Stimulated activated CD8-positive, alpha-beta memory T cell treated with anti-CD3 and anti-CD28 coated beads, Interleukin-15, amount 100 ng/mL, for 4 hours (primary cell): ENCODE results near the gene RASSF10.

Source experiments
- DNase-seq, 2 donors: peaks; one replicate each; pipeline ENCODE4 v3.0.0-alpha.2; 2020; ENCODE audit warnings: low read depth in 2 of 2

The RASSF10 gene

DNA sequence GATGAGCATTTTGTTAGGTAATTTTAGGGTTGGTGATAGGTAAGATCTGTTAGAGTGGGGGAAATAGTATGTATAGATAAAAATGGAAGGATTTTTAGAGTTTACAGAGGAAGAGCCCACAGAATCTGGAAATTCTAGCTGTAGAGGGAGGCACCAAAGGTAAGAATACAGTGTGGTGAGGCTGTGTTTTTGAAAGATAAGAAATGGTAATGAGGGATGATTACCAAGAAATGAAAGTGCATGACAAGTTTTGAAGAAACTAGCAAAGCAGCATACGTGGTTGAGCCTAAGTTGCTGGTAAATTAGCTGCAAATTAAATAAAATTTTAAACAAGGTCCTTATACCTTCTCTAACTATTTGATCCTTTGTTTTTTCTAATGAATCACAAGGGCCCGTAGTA lies 14.6 kb upstream of the RASSF10 start:
- no peak for DNase-seq

DNA sequence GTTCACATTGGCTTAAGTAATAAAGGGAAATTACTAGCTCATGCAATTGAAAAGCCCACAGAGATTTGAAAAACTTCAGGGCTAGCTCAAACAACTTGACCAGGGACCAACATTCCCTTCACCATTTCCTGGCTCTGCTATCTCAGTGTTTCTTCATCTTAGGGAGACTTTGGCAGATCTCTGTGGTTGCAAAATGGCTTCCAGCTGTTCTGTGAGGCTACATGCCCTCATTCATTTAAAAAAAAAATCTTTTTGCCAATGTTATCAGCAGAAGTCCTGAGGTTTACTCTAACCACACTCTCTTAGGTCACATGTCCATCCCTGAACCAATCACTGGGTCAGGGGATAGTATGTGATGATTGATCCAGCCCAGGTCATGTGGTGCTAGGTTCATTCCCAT lies 13.9 kb upstream of the RASSF10 start:
- DNase-seq = no peak

GRCh38 chr11:12995823-12996222 lies 13.3 kb upstream of the RASSF10 start:
- no peak for DNase-seq

DNA sequence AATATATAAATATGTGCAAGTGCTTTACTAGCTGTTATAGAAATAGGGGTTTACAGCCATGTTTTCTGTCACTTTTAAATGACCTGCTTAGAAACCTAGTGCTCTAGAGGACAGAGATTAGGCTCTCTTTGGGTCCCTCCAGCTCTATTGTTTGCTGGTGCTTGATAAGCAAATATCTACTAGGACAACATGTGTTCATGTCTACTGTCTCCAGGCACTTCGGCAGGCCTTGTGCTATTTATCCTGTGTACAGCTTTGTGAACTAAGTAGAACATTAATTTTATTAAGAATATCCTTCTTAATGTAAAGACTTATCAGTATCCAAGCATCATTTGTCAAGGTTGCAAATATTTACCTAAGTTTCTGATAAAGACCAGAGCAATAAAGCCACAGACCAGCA lies 11.9 kb upstream of the RASSF10 start:
- no peak for DNase-seq

DNA sequence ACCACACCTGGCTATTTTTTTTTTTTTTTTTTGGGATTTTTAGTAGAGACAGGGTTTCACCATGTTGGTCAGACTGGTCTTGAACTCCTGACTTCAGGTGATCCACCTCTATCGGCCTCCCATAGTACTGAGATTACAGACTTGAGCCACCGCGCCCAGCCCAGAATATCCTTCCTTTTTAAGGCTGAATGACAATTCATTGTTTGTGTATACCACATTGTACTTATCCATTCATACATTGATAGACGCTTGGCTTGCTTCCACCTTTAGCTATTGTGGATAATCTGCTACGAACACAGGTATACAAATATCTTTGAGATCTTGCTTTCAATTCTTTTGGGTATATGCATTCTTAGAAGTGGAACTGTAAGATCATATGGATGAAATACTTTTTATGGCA lies 10.8 kb upstream of the RASSF10 start:
- DNase-seq = no peak

GRCh38 chr11:12999597-12999996 lies 9.5 kb upstream of the RASSF10 start:
- no peak for DNase-seq

DNA sequence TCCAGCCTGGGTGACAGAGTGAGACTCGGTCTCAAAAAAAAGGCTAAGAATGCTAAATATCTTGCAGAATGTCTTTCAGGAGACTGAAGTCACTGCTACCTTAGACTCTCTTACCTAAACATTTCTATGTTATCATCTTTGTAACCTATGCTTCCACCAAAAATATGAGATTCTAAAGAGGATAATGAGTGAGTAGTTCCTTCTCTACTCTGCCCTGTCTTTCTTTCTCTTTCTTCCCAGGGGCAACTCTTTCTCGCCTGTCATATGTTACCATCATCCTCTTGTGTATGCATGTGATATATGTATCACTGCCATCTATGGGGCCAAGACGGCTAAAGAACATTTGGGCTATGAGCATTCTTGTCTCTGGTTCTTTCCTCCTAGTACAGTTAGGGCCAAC lies 9.0 kb upstream of the RASSF10 start:
- no peak for DNase-seq

DNA sequence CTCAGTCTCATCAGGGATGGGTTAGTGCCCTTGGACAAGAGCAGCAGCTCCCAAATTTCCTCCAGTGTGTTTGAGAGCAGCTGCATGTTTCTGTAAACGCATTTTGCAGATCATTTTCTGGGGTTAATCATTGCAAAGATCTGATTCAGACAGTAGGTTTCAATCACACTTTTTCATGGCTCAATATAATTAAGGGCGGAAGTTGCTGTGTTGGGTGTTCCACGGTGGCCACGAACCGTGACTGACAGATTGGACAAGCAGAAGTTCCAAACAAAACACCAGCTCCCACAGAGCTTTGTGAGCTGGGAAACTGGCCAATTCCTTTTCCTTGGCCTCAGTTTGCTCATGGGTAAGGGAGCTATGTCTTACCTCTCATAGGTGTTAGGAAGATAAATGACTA lies 8.4 kb upstream of the RASSF10 start:
- DNase-seq = no peak

DNA sequence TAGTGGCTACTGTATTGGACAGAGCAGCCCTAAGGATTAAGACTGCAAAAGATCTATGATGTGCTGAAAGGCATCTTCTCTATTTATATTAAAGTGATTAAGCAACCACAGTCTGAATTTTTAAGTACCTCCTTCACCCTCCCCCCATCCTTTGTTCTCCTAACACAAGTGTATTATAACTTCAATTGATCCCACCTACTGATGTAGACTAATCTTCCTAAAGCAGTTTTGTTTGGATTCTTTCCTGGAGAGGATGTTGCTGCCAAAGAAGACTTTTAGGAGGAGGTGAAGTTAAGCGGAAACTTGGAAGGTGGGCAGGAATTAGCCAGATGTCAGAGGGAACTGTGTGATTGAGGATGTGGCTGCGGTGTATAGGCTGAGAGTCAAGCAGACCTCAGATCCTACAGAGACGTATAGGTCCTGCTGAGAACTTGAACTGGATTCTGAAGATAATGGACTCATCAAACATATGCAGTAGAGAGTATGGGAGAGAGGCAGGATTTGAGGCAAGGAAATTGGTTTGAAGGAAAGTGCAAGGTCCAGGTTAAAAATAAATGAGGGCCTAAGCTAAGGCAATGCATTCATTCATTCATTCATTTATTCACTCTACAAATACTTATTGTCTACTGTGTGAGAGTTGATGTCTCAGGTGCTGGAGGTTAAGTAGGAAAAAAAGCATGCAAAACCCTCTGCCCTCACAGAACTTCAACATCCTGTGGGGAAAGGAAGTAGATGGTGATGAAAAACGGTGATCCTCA lies 5.2 kb upstream of the RASSF10 start:
- no peak for DNase-seq

- no peak for DNase-seq
Observed at GRCh38 chr11:13007182-13008060, 1.7 kb upstream of the RASSF10 start.

- DNase-seq = no peak
Observed at GRCh38 chr11:13008061-13008435, 1.1 kb upstream of the RASSF10 start.

DNA sequence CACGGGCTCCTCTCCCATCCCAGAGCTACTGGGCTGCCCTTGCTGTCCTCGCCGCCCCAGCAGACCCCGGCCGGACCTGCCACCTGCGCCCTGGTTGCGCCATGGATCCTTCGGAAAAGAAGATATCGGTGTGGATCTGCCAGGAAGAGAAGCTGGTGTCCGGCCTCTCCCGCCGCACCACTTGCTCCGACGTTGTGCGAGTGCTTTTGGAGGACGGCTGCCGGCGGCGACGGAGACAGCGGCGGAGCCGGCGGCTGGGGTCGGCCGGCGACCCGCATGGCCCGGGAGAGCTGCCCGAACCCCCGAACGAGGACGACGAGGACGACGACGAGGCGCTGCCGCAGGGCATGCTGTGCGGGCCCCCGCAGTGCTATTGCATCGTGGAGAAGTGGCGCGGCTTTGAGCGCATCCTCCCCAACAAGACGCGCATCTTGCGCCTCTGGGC lies 382 bp downstream of the RASSF10 start:
- DNase-seq = no peak

- DNase-seq = no peak
Observed at GRCh38 chr11:13009921-13010748, 1.0 kb downstream of the RASSF10 start.

GRCh38 chr11:13010749-13011465 lies 1.8 kb downstream of the RASSF10 start:
- no peak for DNase-seq

GRCh38 chr11:13011466-13012055 lies 2.4 kb downstream of the RASSF10 start:
- DNase-seq = no peak

- no peak for DNase-seq
Observed at GRCh38 chr11:13012056-13012661, 3.0 kb downstream of the RASSF10 start.

DNA sequence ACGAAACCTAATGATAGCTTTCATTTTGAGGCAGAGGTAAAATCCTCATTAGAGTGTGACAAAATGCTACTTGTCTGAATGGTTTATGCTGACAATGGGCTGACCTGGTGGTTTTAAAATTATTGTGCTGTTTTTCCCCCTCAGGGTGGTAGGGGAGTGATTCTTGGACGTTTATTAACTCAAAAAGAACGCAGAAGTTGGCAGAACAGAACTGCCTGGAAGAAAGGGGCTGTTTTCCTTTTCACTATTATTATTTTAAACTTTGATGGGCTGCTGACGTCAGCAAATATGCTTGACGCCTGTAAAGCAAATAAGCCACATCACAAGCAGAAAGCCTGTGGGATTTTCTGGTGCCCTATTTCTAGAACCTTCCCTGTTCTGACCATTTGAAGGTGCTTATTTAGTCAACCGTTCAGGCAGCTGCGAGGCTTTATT lies 4.0 kb downstream of the RASSF10 start:
- no peak for DNase-seq

DNA sequence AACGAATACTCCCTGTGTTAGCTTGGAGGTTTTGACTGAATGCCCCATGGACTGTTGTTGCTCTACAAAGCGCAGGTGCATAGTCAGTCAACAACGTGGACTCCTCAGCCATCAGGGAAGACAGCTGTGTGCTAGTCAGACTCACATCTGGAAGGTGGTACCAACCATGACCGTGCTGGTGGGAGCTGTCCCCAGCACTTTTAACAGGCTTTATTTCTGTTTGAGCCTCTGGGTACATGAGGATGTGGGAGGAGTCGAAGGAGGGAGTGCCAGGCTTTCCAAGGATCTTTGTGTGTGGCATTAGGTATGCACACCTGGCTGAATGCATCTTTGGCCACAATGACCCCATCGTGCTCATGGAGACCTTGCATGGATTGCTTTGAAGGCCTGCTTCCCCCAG lies 6.6 kb downstream of the RASSF10 start:
- no peak for DNase-seq

DNA sequence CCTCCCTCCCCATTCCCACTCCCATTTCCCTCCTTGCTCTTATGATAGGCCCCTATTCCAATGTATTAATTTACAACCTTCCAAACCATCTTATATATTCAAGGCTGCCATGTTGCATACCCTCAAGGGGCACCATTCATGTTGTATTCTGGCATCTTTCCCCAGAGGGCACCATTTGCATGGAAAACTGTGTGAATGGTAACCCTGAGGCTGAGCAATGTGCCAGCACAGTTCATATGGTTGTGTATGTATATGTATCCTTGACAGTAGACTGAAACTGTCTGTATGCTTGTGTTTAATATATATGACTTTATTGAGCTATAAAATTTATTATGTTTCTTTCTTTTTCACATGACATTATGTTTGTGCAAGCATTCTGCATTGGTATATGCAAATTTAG lies 7.3 kb downstream of the RASSF10 start:
- no peak for DNase-seq

- no peak for DNase-seq
Observed at GRCh38 chr11:13019313-13019712, 10.2 kb downstream of the RASSF10 start.

DNA sequence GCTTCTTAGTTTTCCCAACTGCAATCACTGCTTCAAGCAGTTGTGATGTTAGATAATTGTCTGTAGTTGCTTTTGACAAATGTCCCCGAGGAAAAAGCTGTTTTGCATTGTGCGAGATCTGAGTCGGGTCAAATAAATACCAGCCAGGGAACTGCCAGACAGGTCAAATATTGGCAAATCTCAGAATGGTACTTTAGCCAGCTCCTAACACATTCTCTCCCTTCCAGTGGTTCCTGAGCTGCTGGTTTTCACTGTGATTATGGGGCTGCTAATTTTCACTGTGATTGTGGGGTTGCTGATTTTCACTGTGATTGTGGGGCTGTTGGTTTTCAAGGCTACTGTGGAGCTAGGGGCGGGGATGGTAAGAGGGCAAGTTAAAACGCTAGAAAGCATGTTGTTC lies 14.3 kb downstream of the RASSF10 start:
- DNase-seq = no peak
